Stimulated activated CD4-positive, alpha-beta T cell treated with anti-CD3 and anti-CD28 coated beads, Interleukin-1b, Interleukin-23, amount 100 ng/mL, for 1 hour (primary cell): ENCODE data around the gene SDCBP2.

Experiments used
- DNase-seq, 2 donors: peaks; one replicate each; pipeline ENCODE4 v3.0.0-alpha.2; 2020; ENCODE audit warnings: low read depth in 2 of 2

The SDCBP2 gene

DNA sequence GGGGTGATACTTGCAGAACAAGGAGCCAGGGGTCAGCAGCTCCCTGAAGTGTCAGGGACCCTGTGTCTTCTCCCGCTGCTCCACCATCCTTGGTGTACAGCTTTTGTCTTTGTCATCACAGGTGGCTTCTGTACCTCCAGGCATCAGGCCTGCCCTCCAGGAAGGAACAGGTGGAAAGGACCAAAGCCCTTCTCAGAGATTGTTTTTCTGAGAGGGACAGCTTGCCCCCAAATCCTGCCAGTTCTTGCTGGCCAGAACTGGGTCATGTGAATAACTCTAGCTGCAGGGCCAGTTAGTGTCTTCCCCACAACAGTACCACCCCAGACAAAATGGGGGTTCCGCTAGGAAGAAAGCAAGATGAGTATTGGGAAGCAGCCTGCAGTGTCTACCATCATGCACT lies 31.5 kb downstream of the SDCBP2 start:
- no peak for DNase-seq

DNA sequence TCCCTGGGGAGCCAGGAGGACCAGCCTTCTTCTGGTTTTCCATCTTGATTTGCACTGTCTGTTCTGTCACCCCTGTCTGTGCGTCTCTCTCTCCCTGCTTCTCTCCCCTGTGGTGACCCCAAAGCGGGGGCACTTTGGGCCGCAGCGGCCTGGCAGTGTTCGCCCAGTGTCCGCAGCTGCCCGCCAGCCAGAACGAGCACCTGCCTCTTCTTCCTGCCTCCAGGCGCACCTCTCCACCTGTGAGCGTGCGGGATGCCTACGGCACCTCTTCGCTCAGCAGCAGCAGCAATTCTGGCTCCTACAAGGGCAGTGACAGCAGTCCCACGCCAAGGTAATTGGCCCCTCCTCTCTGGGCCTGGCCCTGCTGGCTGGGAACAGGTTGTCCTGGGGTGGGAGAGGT lies 32.0 kb downstream of the SDCBP2 start:
- DNase-seq = no peak

- no peak for DNase-seq
Observed at GRCh38 chr20:1296117-1296610, 32.8 kb downstream of the SDCBP2 start.

GRCh38 chr20:1295276-1295930 lies 33.5 kb downstream of the SDCBP2 start:
- no peak for DNase-seq

DNA sequence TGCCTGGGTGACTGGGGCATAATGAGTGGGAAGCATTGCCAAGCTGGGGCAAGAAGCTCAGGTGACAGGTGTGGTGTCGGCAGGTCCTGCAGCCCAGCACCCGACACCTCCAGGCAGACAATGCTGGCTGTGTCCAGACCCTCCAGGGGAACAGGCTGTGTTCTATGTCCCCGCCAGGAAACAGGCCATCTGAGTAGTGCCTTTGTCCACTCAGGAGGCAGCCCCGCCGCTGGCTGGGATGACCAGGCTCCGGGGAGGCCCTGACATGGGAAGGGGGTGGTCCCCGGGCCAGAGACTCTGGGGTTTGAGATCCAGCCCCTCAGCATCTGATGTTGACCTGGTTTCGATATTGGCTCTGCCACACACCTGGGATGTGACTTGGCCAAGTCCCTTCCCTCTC lies 34.4 kb downstream of the SDCBP2 start:
- DNase-seq = no peak

- DNase-seq = no peak
Observed at GRCh38 chr20:1293641-1294379, 35.1 kb downstream of the SDCBP2 start.

GRCh38 chr20:1292620-1293019 lies 36.3 kb downstream of the SDCBP2 start:
- DNase-seq = no peak

GRCh38 chr20:1291191-1291741 lies 37.7 kb downstream of the SDCBP2 start:
- DNase-seq = no peak

- DNase-seq = no peak
Observed at GRCh38 chr20:1287787-1288569, 41.0 kb downstream of the SDCBP2 start.

GRCh38 chr20:1287306-1287705 lies 41.6 kb downstream of the SDCBP2 start:
- no peak for DNase-seq

DNA sequence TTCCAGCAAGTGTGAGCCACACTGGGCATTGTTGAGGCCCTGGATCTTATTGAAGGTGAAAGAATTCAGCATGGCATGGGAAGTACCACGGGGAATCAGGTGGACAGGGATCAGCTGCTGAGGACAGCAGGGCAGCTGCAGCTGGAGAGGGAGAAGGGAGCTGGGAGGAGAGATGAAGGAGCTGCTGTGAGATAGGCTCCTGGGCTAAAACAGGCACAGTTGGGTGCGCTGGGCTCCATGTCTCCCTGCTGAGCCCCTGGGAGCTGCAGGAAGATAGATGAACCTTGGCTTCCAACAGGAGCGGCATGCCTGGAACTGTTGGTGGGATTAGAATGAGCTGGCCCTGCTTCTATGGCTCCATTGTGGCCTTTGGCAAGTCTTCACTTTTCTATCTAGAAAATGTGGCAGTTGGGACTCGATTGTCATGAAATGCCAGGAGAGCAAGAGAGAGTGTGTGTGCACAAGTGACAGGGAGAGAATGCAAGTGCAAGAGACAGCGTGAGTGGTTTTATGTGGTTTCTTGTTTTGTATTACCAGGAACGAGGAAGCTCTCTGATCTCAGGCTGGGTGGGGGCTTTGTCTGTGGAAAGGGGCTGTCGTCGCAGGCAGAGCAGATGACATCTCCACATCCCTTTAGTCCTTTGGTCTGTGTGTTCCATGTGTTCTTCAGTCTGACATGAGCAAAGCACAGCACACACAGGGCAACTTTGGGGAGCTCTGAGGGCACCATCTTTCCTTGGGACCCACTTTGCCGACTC lies 42.5 kb downstream of the SDCBP2 start:
- DNase-seq = no peak

- no peak for DNase-seq
Observed at GRCh38 chr20:1283522-1284510, 45.1 kb downstream of the SDCBP2 start.

GRCh38 chr20:1282966-1283365 lies 46.0 kb downstream of the SDCBP2 start:
- DNase-seq = no peak

DNA sequence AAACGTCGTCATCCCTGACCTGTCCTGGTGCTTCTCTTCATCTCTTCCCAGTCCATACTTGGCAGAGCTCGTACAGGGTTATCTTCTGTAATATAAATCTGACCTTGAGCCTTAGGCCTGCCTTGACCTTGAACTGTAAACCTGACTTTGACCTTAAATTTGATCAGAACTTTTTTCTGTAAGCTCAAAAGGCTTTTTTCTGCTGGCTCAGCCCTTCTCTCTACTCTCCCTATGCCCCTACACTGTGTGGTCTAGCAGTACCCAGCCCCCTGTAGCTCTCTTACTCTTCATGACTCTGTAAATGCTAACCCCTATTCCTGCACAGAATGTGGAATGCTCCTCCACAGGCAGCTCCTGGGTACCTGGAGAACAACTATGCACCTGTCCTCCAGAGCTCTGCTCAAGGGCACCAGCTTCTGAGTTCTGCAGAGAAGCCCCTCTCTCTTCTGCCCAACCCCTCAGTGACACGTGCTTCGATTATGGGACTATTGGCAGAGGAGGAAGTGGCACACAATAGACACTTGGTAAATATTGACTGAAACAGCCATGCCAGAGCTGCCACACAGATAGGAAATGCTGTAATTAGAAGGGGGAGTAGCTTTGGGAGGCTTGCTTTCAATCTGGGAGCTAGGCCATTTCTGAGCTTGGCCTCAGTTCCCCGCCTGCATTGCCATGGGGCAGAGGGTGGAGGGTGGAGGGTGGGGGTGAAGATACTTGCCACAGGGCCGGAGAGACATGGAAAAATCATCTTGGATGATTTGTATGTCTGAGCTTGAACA lies 47.5 kb downstream of the SDCBP2 start:
- DNase-seq = no peak

DNA sequence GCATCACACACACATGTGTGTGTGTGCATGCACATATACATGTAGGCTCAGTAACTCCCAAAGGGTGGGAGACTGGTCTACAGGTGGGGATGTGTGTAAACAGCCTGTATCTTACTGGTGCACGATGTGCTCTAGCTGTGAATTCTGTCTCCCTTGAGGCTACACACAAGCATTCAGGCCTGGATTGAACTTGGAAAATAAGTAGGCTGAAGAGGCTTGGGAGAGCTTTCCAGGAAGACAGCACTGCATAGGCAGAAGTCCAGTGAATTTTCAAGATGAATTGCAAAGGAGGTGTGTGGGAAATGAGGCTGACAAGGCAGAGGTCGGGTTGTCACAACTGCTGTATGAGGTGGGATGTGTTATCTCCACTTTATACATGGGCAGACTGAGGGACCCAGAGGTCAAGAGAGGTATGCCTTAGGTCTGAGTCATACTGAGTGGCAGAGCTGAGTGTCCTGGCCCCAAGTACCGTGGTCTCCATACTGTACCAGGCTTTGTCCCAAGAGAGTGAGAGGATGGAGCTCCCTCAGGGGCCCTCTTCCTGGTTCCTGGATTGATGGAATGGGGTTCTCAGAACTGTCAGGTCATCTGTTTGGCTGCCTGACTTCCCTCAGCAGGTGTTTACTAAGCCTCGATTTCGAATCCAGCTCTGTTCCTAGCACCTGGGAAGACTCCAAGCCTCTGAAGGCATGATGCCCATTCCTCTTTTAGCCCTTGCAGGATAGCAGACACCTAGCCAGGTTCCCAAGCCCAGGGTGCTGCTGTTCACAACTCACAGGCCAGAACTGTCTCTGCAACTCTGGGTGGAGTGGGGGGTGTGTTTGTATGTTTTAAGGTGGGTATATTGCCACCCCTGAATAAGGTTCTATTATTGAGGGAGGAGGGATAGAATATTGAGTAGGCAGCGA lies 48.5 kb downstream of the SDCBP2 start:
- no peak for DNase-seq

DNA sequence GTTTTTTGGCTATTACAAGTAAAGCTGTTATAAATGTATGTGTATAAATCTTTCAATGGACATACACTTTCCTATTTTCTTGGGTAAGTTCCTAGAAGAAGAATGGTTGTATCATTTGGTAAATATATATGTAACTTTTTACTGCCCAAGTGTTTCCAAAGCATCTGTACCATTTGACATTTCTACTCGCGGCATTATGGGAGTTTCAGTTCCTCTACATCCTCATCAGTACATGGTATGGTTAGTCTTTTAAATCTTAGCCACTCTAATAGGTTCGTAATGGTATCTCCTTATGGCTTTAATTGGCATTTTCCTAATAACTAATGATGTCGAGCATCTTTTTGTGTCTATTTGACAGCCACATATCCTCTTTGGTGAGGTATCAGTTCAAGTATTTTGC lies 49.9 kb downstream of the SDCBP2 start:
- DNase-seq = no peak

DNA sequence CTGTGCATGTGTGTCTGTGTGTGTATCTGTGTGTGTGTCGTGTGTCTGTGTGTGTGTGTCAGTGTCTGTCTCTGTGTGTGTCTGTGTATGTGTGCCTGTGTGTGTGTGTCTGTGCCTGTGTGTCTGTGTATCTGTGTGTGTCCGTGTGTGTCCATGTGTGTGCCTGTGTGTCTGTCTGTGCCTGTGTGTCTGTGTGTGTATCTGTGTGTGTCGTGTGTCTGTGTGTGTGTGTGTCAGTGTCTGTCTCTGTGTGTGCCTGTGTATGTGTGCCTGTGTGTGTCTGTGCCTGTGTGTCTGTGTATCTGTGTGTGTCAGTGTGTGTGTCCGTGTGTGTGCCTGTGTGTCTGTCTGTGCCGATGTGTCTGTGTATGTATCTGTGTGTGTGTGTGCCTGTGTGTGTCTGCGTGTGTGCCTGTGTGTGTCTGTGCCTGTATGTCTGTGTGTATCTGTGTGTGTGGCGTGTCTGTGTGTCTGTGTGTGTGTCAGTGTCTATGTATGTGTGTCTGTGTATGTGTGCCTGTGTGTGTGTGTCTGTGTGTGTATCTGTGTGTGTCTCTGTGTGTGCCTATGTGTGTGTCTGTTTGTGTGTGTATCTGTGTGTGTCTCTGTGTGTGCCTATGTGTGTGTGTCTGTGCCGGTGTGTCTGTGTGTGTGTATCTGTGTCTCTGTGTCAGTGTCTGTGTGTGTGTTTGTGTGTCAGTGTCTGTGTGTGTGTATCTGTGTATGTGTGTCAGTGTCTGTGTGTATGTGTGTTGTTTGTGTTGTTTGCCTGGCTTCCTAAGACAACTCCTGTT lies 51.2 kb downstream of the SDCBP2 start:
- no peak for DNase-seq

DNA sequence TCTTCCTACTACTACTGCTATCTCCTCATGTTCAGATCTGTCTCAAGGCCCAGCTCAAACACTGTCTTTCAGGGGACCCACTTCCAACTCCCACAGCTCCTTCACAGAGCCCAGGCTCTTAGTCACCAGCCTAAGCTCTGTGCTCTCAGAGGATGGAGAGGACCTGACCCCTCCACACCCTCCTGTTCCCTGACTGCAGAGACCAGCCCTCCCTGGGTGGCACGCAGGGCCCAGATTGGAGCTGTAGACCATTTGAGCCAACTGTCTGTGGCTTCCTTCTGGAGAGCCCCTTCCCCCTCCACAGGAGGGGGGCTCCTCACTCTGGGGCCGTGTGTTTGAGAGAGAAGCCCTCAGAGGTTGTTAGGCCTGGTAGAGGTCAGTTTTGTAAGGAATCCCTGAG lies 53.0 kb downstream of the SDCBP2 start:
- no peak for DNase-seq
